GM19438 (cell line): ENCODE results near the gene SF3B6.
"Not testable (repeated sequence)": the region's sequence is repeated elsewhere in the genome, so short reads cannot be mapped to it uniquely, and the experiment has no call there.

Source experiments
- ATAC-seq: cut with Tn5 transposase; IDR thresholded peaks from one replicate; pipeline ENCODE4 v1.9.1; 2021; ENCODE audit warnings: low read depth; ENCODE audit not compliant: unreplicated experiment

SF3B6 gene

GRCh38 chr2:24054366-24055010 lies 21.6 kb downstream of the SF3B6 start:
- ATAC-seq, result no peak

GRCh38 chr2:24052951-24053350 lies 23.2 kb downstream of the SF3B6 start:
- no peak for ATAC-seq

GRCh38 chr2:24051833-24052232 lies 24.3 kb downstream of the SF3B6 start:
- ATAC-seq, result no peak

- ATAC-seq, result no peak
Measured at GRCh38 chr2:24050041-24050979, 25.8 kb downstream of the SF3B6 start.

- ATAC-seq, result no peak
Measured at GRCh38 chr2:24049485-24050021, 26.6 kb downstream of the SF3B6 start, which contains the start of gene FKBP1B. FKBP1B (plus strand) TSS chr2:24049741; CDS start chr2:24049850, 109 bp downstream.

- no peak for ATAC-seq
Measured at GRCh38 chr2:24048769-24049484, 27.2 kb downstream of the SF3B6 start.

- ATAC-seq, result no peak
Measured at GRCh38 chr2:24047703-24048033, 28.5 kb downstream of the SF3B6 start.

- peak; percentile 99 for ATAC-seq
Measured at GRCh38 chr2:24046930-24047702, 29.0 kb downstream of the SF3B6 start, which contains the start of gene WDCP. WDCP (minus strand) TSS chr2:24047391; CDS start chr2:24039494, 7,897 bp downstream.

GRCh38 chr2:24046599-24046929 lies 29.6 kb downstream of the SF3B6 start:
- ATAC-seq, result no peak

- no peak for ATAC-seq
Measured at GRCh38 chr2:24045511-24046508, 30.3 kb downstream of the SF3B6 start.

- ATAC-seq, result not testable (repeated sequence)
Measured at GRCh38 chr2:24043133-24043532, 33.0 kb downstream of the SF3B6 start.

GRCh38 chr2:24040511-24040910 lies 35.6 kb downstream of the SF3B6 start:
- ATAC-seq, result no peak

GRCh38 chr2:24038786-24039499 lies 37.2 kb downstream of the SF3B6 start:
- ATAC-seq, result no peak

GRCh38 chr2:24026233-24026632 lies 49.9 kb downstream of the SF3B6 start:
- ATAC-seq, result no peak

GRCh38 chr2:24024996-24025663 lies 51.0 kb downstream of the SF3B6 start:
- ATAC-seq, result no peak

GRCh38 chr2:24024018-24024417 lies 52.1 kb downstream of the SF3B6 start:
- ATAC-seq, result no peak

GRCh38 chr2:24022975-24023575 lies 53.1 kb downstream of the SF3B6 start:
- no peak for ATAC-seq
